HCT116 (cell line): ENCODE results near the gene USO1.

Experiments used
- EGR1 ChIP-seq: IDR thresholded peaks from 2 replicates; pipeline ENCODE4 v1.6.1; 2012; ENCODE audit warnings: low read depth
- EZH2 ChIP-seq: fragments of 200-600 bp; sonication (generic); IDR thresholded peaks from 2 replicates; pipeline ENCODE4 v1.6.1; 2017; ENCODE audit warnings: antibody characterized with exemption, mixed run types
- JUND ChIP-seq: IDR thresholded peaks from 2 replicates; pipeline ENCODE4 v1.6.1; 2012
- POLR2A ChIP-seq: IDR thresholded peaks from 2 replicates; pipeline ENCODE4 v1.7.0; 2011; ENCODE audit warnings: borderline replicate concordance; ENCODE audit not compliant: insufficient read depth, insufficient read length; ENCODE audit errors: extremely low read depth
- POLR2AphosphoS5 ChIP-seq: IDR thresholded peaks from 2 replicates; pipeline ENCODE4 v1.6.1; 2011; ENCODE audit warnings: mild to moderate bottlenecking, low read depth, low read length, moderate library complexity
- RAD21 ChIP-seq: IDR thresholded peaks from 2 replicates; pipeline ENCODE4 v1.6.1; 2012; ENCODE audit warnings: low read depth, mild to moderate bottlenecking
- SIN3A ChIP-seq: IDR thresholded peaks from 2 replicates; pipeline ENCODE4 v1.6.1; 2012; ENCODE audit warnings: low read depth
- SP1 ChIP-seq: IDR thresholded peaks from 2 replicates; pipeline ENCODE4 v1.6.1; 2012; ENCODE audit warnings: low read depth
- YY1 ChIP-seq: IDR thresholded peaks from 2 replicates; pipeline ENCODE4 v1.6.1; 2011; ENCODE audit warnings: low read length, low read depth, moderate library complexity, mild to moderate bottlenecking; ENCODE audit not compliant: insufficient replicate concordance; ENCODE audit errors: extremely low read depth
- ZNF274 ChIP-seq: fragments of 200-500 bp; sonication (Bioruptor generic); IDR thresholded peaks from 2 replicates; pipeline ENCODE4 v1.6.1; 2014; ENCODE audit warnings: mild to moderate bottlenecking, low read depth, low read length, inconsistent platforms
- TF ChIP-seq, protein P1 (sequence below), 3 experiments: fragments of 200-600 bp in 1 of 3; sonication (generic) in 1 of 3; IDR thresholded peaks in 2 of 3; conservative IDR thresholded peaks in 1 of 3; 2 replicates each; pipeline ENCODE4 v1.5.1; 2012 to 2017; ENCODE audit warnings: low read depth in 2 of 3, low read length in 2 of 3, antibody characterized with exemption in 1 of 3, borderline replicate concordance in 1 of 3, control low read depth in 1 of 3, mild to moderate bottlenecking in 1 of 3, mixed read lengths in 1 of 3, mixed run types in 1 of 3, moderate library complexity in 1 of 3; ENCODE audit not compliant: insufficient read depth in 1 of 3
- TF ChIP-seq, protein P2 (sequence below): IDR thresholded peaks from 2 replicates; pipeline ENCODE4 v1.6.1; 2011; ENCODE audit warnings: mild to moderate bottlenecking, low read length, moderate library complexity; ENCODE audit not compliant: insufficient replicate concordance; ENCODE audit errors: extremely low read depth
- TF ChIP-seq, protein P3 (sequence below): IDR thresholded peaks from 2 replicates; pipeline ENCODE4 v1.6.1; 2012
- TF ChIP-seq, protein P4 (sequence below): IDR thresholded peaks from 2 replicates; pipeline ENCODE4 v1.6.1; 2012; ENCODE audit warnings: low read depth

DNA sequence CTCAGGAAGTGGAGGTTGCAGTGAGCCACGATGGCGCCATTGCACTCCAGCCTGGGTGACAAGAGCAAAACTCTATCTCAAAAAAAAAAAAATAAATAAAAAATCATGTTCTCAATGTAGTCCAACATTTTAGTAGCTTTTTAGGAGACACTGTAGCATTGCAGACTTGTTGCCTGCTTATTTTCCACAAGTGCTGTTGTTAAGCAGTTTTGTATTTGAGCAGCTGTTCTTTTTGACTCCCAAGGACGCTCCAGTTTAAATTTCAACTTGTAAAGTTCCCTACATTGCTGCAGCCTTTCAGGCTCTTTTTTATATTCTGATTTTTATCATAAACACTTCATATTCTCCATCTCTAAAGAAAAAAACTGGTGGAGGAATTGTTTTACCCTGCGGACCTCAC, 94.7 kb downstream of the USO1 start:
- TF ChIP-seq RAD21 (no peak), POLR2A (no peak), EZH2 (no peak), SP1 (no peak), EGR1 (no peak), YY1 (no peak), JUND (no peak), SIN3A (no peak), POLR2AphosphoS5 (no peak), ZNF274 (no peak)
- TF ChIP-seq, protein P1, sequence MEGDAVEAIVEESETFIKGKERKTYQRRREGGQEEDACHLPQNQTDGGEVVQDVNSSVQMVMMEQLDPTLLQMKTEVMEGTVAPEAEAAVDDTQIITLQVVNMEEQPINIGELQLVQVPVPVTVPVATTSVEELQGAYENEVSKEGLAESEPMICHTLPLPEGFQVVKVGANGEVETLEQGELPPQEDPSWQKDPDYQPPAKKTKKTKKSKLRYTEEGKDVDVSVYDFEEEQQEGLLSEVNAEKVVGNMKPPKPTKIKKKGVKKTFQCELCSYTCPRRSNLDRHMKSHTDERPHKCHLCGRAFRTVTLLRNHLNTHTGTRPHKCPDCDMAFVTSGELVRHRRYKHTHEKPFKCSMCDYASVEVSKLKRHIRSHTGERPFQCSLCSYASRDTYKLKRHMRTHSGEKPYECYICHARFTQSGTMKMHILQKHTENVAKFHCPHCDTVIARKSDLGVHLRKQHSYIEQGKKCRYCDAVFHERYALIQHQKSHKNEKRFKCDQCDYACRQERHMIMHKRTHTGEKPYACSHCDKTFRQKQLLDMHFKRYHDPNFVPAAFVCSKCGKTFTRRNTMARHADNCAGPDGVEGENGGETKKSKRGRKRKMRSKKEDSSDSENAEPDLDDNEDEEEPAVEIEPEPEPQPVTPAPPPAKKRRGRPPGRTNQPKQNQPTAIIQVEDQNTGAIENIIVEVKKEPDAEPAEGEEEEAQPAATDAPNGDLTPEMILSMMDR (IDR thresholded peaks at IDR 0.05 in 2 of 3, conservative IDR thresholded peaks at IDR 0.05 in 1 of 3; ENCODE audit: borderline replicate concordance in 1 of 3, insufficient read depth in 1 of 3, low read depth in 2 of 3, low read length in 2 of 3): no peak
- TF ChIP-seq, protein P2, sequence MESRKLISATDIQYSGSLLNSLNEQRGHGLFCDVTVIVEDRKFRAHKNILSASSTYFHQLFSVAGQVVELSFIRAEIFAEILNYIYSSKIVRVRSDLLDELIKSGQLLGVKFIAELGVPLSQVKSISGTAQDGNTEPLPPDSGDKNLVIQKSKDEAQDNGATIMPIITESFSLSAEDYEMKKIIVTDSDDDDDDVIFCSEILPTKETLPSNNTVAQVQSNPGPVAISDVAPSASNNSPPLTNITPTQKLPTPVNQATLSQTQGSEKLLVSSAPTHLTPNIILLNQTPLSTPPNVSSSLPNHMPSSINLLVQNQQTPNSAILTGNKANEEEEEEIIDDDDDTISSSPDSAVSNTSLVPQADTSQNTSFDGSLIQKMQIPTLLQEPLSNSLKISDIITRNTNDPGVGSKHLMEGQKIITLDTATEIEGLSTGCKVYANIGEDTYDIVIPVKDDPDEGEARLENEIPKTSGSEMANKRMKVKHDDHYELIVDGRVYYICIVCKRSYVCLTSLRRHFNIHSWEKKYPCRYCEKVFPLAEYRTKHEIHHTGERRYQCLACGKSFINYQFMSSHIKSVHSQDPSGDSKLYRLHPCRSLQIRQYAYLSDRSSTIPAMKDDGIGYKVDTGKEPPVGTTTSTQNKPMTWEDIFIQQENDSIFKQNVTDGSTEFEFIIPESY: no peak
- TF ChIP-seq, protein P3, sequence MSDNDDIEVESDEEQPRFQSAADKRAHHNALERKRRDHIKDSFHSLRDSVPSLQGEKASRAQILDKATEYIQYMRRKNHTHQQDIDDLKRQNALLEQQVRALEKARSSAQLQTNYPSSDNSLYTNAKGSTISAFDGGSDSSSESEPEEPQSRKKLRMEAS: no peak
- TF ChIP-seq, protein P4, sequence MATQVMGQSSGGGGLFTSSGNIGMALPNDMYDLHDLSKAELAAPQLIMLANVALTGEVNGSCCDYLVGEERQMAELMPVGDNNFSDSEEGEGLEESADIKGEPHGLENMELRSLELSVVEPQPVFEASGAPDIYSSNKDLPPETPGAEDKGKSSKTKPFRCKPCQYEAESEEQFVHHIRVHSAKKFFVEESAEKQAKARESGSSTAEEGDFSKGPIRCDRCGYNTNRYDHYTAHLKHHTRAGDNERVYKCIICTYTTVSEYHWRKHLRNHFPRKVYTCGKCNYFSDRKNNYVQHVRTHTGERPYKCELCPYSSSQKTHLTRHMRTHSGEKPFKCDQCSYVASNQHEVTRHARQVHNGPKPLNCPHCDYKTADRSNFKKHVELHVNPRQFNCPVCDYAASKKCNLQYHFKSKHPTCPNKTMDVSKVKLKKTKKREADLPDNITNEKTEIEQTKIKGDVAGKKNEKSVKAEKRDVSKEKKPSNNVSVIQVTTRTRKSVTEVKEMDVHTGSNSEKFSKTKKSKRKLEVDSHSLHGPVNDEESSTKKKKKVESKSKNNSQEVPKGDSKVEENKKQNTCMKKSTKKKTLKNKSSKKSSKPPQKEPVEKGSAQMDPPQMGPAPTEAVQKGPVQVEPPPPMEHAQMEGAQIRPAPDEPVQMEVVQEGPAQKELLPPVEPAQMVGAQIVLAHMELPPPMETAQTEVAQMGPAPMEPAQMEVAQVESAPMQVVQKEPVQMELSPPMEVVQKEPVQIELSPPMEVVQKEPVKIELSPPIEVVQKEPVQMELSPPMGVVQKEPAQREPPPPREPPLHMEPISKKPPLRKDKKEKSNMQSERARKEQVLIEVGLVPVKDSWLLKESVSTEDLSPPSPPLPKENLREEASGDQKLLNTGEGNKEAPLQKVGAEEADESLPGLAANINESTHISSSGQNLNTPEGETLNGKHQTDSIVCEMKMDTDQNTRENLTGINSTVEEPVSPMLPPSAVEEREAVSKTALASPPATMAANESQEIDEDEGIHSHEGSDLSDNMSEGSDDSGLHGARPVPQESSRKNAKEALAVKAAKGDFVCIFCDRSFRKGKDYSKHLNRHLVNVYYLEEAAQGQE: no peak
